GM21825 (cell line): ENCODE measurements around the gene INSR.

Source experiments
- ATAC-seq: cut with Tn5 transposase; IDR thresholded peaks from one replicate; pipeline ENCODE4 v1.9.1; 2021; ENCODE audit warnings: mild to moderate bottlenecking, moderate library complexity; ENCODE audit not compliant: unreplicated experiment

The INSR gene

GRCh38 chr19:7063339-7063738, 230.9 kb downstream of the INSR start:
- no peak for ATAC-seq
